ENCODE data around the gene TADA2B.

DNA sequence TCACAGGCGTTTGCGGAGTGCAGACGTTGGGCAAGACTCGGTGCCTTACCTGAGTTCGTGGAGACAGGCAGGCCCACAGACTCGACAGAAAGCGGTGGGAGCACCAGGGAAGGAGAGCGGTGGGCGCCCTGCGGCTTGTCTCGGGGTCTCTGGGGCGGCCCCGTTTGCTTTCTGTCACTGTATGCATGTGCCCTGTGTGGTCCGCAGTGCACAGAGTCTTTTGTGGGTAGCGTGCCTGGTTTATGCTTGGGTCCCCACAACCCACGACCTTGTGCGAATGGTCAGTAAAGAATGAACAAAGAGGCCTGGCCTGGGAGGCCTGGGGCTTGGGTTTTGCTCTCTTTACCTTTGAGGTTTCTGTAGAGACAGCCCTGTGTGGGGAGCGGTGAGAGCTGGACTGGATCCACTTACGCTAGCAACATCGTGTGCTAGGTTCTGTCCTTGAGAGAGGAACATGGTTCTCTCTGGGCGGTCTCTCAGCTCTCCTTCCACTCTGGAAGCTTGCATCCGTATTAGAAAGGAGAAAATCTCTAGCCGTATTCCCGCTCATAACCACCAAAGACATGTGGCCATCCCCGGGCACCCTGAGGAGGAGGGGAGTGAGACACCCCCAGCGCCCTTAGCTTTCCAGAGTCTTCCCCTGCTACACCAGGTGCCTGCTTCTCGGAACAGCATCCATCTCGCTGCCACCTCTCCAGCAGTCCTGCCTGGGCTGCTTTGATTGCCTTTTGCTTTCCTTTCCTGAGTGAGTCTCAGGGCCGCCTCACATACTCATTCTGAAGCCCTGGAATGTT, 1.2 kb downstream of the TADA2B start:
- TF ChIP-seq, protein P1, sequence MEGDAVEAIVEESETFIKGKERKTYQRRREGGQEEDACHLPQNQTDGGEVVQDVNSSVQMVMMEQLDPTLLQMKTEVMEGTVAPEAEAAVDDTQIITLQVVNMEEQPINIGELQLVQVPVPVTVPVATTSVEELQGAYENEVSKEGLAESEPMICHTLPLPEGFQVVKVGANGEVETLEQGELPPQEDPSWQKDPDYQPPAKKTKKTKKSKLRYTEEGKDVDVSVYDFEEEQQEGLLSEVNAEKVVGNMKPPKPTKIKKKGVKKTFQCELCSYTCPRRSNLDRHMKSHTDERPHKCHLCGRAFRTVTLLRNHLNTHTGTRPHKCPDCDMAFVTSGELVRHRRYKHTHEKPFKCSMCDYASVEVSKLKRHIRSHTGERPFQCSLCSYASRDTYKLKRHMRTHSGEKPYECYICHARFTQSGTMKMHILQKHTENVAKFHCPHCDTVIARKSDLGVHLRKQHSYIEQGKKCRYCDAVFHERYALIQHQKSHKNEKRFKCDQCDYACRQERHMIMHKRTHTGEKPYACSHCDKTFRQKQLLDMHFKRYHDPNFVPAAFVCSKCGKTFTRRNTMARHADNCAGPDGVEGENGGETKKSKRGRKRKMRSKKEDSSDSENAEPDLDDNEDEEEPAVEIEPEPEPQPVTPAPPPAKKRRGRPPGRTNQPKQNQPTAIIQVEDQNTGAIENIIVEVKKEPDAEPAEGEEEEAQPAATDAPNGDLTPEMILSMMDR (IDR thresholded peaks at IDR 0.05; ENCODE audit: low read depth, low read length): no peak
- no peak for TF ChIP-seq EZH2phosphoT487 (IDR thresholded peaks at IDR 0.05; ENCODE audit: low read depth)
